ENCODE results near the gene CELF4.

CELF4 gene

DNA sequence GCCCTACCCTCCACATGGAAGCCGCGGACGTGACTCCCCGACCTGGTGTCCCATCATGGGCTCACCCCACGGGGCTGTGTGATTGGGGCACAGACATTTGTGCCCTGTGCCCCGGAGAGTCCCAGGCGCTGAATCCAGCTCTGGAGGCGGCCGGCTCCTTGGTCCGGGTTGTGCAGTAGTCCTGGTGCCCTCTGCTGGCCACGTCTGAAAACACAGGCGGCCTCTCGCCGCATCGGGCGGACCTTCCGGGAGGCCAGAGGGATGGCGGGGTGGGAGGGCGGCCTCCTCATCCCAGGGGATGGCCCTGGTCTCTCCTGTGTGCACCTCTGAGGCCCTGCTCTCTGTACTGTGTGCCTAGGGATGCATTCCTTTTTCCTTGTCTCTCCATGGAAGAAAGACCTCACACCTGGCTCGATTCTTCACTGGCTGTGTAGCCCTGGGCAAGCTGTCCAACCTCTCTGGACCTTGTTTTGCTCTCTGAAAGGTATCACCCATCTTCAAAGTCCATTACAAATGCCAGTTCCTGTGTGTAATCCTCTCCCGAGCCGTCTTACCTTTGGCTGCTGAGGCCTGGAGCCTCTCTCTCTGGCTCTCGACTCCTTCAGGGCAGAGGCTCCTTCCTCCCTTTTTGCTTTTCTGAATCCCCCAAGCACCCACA, 27.6 kb downstream of the CELF4 start:
- DNase-seq: peak; percentile 73
- Histone ChIP-seq H3K4me3 (ENCODE audit: low read depth, low read length) (no peak overlapping the region), H3K9me3 (no peaks in the 10 kb centered on the region), H3K36me3 (no peaks in the 10 kb centered on the region), H3K4me1 (no peaks in the 10 kb centered on the region; the same call in 1 of the 2 replicates), H3K27me3 (no peaks in the 10 kb centered on the region)
- TF ChIP-seq, protein P1, sequence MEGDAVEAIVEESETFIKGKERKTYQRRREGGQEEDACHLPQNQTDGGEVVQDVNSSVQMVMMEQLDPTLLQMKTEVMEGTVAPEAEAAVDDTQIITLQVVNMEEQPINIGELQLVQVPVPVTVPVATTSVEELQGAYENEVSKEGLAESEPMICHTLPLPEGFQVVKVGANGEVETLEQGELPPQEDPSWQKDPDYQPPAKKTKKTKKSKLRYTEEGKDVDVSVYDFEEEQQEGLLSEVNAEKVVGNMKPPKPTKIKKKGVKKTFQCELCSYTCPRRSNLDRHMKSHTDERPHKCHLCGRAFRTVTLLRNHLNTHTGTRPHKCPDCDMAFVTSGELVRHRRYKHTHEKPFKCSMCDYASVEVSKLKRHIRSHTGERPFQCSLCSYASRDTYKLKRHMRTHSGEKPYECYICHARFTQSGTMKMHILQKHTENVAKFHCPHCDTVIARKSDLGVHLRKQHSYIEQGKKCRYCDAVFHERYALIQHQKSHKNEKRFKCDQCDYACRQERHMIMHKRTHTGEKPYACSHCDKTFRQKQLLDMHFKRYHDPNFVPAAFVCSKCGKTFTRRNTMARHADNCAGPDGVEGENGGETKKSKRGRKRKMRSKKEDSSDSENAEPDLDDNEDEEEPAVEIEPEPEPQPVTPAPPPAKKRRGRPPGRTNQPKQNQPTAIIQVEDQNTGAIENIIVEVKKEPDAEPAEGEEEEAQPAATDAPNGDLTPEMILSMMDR (IDR thresholded peaks at IDR 0.05; ENCODE audit: low read depth, low read length): peak; percentile 64

DNA sequence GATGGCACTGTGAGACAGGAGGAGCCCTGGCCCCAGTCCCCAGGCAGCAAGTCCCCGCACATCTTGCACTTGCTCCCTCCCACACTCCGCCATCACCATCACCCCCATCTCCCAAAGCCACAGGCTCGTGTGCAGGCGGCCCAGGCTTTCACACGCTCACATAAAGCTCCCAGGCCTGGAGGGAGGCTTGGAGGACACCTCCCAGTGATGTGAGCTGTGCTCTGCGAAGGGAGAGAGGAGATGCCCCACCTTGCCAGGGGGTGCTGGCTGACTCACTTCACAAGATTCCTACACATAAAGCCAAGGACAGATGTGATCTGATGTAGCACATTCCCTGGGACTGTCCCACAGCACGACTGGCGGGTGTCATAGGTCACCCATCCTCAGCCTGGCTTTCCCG, 28.9 kb downstream of the CELF4 start:
- no peak for DNase-seq
- H3K4me3 ChIP-seq (ENCODE audit: low read depth, low read length): no peak overlapping the region
- H3K9me3 ChIP-seq: no peaks in the 10 kb centered on the region
- TF ChIP-seq, protein P1 (IDR thresholded peaks at IDR 0.05; ENCODE audit: low read depth, low read length): no peak
- no peaks in the 10 kb centered on the region for H3K27me3 ChIP-seq
- H3K4me1 ChIP-seq: no peaks in the 10 kb centered on the region; the same call in 1 of the 2 replicates
- no peaks in the 10 kb centered on the region for H3K36me3 ChIP-seq

DNA sequence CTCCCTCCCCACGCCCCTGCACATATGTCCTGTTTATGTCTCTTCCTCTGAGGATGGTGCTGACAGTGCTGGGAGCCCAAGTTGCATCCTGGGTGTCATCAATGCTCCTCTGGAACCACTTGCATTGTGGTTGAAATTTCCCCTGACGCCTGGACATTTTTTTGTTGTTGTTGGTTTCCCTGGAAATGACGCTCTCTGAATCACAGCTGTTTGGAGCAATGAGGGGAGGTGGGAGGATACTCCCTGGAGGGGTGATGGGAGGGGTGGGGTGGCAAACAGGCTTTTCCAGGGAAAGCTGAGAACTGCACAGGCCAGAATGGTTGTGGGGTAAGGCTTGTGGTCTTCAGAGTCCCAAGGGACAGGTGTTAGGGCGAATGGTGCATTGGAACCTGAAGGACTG, 29.6 kb downstream of the CELF4 start:
- Histone ChIP-seq H3K4me1 (no peaks in the 10 kb centered on the region; the same call in 1 of the 2 replicates), H3K9me3 (no peaks in the 10 kb centered on the region), H3K27me3 (no peaks in the 10 kb centered on the region), H3K4me3 (ENCODE audit: low read depth, low read length) (no peak overlapping the region), H3K36me3 (no peaks in the 10 kb centered on the region)
- TF ChIP-seq, protein P1 (IDR thresholded peaks at IDR 0.05; ENCODE audit: low read depth, low read length): no peak
- no peak for DNase-seq

DNA sequence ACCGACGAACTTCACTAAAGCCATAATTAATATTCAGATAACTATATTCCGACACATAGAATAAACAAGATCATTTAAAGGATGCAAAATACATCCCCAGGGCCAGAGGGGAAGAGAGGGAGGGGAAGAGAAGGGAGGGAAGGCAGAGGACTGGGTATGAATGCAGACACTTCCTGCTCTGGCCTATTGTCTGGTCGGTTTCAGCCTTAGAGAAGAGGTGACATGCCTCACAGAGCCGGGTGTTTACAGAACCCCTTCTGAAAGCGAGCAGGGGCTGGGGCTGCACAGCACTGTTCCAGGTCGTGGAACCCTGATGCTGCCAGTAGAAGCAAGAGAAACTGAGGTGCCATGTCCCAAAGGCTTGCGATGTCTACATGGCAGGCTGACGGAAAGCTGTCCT, 31.0 kb downstream of the CELF4 start:
- no peaks in the 10 kb centered on the region; the same call in 1 of the 2 replicates for H3K4me1 ChIP-seq
- no peaks in the 10 kb centered on the region for H3K36me3 ChIP-seq
- TF ChIP-seq, protein P1 (IDR thresholded peaks at IDR 0.05; ENCODE audit: low read depth, low read length): no peak
- H3K9me3 ChIP-seq: no peaks in the 10 kb centered on the region
- no peak overlapping the region for H3K4me3 ChIP-seq (ENCODE audit: low read depth, low read length)
- no peak for DNase-seq
- no peaks in the 10 kb centered on the region for H3K27me3 ChIP-seq

DNA sequence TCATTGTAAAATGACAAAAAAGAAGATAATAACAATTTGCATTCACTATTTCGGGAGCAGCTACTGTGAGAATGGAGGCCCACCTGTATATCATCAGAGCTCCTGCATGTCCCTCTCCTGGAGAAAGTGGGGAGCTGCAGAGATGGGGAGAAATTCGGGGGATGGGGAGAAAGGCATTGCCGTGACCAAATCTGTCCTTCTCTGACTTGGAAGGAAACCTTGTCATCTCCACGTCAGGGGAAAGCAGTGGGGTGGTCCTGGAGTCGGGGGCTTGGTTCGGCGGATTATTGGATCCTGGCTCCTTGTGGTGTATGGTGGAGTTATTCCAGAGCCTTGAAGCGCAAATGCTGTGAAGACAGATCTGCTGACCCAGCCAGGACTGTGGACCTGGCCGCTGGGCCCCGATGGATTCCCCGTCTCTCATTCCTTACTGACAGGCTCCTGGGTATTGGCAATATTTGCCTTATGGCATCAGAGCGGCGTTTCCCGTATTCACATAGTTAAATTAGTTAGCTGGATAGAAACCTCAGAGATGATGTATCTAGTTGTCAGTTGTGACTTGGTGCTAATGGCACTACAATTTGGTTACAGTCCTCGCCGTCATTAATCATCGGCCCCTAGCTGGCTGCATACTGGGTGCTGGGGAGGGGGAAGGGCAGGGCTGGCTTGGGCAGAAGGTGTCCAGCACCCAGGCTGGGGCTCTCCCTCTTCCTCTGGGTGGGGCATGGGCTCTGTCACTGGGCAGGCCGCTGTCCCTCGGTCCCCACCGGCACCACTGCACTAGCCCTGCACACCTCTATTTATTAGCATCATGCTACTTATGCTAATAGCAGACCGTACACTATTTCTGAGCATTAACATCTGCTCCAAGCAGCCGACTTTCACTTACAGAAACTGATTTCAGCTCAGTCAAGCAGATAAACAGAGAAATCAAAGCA, 31.7 kb downstream of the CELF4 start:
- Histone ChIP-seq H3K4me3 (ENCODE audit: low read depth, low read length) (no peak overlapping the region), H3K27me3 (no peaks in the 10 kb centered on the region), H3K4me1 (no peaks in the 10 kb centered on the region; the same call in 1 of the 2 replicates), H3K9me3 (no peaks in the 10 kb centered on the region), H3K36me3 (no peaks in the 10 kb centered on the region)
- DNase-seq: no peak
- TF ChIP-seq, protein P1 (IDR thresholded peaks at IDR 0.05; ENCODE audit: low read depth, low read length): peak; percentile 45
